AG09319 (cell line): ENCODE data around the gene EPHA5.

Experiments used
- DNase-seq: peaks from one replicate; pipeline ENCODE4 v3.0.0-alpha.2; 2010; ENCODE audit warnings: low read depth; ENCODE audit errors: extremely low read depth
- TF ChIP-seq, protein P1 (sequence below): IDR thresholded peaks from 2 replicates; pipeline ENCODE4 v1.5.1; 2011; ENCODE audit warnings: low read depth, mild to moderate bottlenecking, inconsistent platforms, low read length, moderate library complexity

The EPHA5 gene

GRCh38 chr4:65407483-65407882 lies 262.8 kb downstream of the EPHA5 start:
- TF ChIP-seq, protein P1, sequence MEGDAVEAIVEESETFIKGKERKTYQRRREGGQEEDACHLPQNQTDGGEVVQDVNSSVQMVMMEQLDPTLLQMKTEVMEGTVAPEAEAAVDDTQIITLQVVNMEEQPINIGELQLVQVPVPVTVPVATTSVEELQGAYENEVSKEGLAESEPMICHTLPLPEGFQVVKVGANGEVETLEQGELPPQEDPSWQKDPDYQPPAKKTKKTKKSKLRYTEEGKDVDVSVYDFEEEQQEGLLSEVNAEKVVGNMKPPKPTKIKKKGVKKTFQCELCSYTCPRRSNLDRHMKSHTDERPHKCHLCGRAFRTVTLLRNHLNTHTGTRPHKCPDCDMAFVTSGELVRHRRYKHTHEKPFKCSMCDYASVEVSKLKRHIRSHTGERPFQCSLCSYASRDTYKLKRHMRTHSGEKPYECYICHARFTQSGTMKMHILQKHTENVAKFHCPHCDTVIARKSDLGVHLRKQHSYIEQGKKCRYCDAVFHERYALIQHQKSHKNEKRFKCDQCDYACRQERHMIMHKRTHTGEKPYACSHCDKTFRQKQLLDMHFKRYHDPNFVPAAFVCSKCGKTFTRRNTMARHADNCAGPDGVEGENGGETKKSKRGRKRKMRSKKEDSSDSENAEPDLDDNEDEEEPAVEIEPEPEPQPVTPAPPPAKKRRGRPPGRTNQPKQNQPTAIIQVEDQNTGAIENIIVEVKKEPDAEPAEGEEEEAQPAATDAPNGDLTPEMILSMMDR = no peak
- DNase-seq = no peak

DNA sequence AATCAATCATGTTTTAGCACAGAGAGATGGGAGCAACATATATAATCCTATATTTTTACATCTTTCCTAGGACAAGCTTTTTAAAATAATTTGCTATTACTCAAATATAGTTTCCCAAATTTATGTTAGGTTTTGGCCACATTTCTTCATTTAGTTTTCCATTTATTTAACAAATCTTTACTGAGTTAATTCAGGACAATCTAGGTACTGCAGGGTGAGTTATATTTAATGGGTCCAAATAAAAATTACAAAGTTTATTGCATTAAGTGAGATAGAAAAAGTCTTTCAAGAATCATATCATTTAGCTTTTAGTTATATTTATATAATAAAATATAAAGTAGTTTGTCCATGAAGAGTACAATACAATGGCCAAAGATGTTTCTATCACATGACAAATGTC lies 269.2 kb downstream of the EPHA5 start:
- TF ChIP-seq, protein P1 = no peak

GRCh38 chr4:65399084-65399483 lies 271.2 kb downstream of the EPHA5 start:
- no peak for DNase-seq
- TF ChIP-seq, protein P1 = no peak

More for the DNA sequence above, 269.2 kb downstream of the EPHA5 start:
- DNase-seq = no peak

DNA sequence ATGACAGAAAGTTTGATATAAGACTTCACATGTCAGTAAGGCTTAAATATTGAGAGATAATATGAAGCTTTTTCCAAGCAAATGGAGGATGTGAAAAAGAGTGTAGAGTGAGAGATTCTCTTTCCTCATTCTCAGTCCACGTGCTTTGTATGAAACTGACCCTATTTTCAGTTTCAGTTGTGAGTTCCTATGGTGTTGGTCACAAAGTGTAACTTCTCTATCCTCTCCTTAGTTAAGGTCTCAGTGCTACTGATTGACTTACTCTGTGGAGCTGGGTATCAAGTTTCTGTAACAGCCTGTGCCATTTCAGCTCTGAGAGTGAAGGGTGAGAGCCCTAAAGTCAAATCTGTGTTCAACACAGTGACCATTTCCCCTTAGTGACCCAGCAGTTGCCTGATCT lies 277.2 kb downstream of the EPHA5 start:
- TF ChIP-seq, protein P1 = no peak

GRCh38 chr4:65392488-65392887 lies 277.8 kb downstream of the EPHA5 start:
- DNase-seq = no peak
- TF ChIP-seq, protein P1 = no peak

More for the DNA sequence above, 277.2 kb downstream of the EPHA5 start:
- no peak for DNase-seq

- DNase-seq = no peak
- TF ChIP-seq, protein P1 = no peak
Observed at GRCh38 chr4:65391814-65392213, 278.5 kb downstream of the EPHA5 start.

DNA sequence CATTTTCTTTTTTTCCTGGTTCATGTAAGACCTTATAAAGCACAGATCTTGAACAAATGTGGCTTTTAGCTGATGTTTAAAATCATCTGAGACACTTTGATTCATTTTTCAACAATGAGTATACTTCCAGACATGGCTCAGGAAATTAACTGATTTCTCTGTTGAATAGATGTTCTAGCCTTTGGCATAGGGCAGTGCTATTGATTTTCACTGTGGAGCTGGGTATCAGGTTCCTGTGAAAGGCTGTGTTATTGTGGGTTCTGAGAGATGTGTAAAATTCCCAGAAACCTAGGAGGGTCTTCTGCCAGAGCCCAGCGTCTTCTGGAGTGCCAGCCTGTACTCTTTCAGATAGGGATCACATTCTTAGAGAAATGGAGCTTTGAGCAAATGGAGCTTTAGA lies 278.9 kb downstream of the EPHA5 start:
- TF ChIP-seq, protein P1 = no peak
- no peak for DNase-seq

DNA sequence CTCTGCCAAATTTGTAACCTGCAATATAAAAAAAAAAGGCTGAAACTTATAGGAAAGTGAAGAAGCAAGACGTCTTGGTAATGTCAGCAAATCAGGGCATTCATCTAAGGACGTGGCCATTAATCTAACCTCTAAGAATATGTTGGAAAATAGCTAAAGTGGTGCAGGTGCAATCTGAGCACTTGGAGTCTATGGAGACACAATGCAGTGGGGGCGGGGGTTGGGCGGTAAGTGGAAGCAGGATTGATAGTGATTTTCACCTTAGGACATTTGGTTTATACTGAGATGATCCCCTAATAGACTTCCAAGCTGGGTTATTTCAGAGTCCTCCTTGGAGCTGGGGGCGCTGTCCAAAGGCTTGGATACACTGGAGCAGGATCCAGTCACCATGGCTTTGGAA lies 283.4 kb downstream of the EPHA5 start:
- DNase-seq = no peak
- TF ChIP-seq, protein P1 = no peak
